Measurements from ENCODE around the gene ADK. TPM values are rescaled to one million over a fixed set of nuclear protein-coding genes. Genes with fewer than 3 reads are reported as not detected.
"Not testable (repeated sequence)": the region's sequence is repeated elsewhere in the genome, so short reads cannot be mapped to it uniquely, and the experiment has no call there.

Gene ADK
- total and polyA plus RNA-seq, 8 donors: 44.8 to 68.6 (median 57.5) TPM

- no peaks in the 10 kb centered on the region for H3K4me1 ChIP-seq
- no peaks in the 10 kb centered on the region for H3K27me3 ChIP-seq
- H3K9me3 ChIP-seq: no peaks in the 10 kb centered on the region
- H3K36me3 ChIP-seq: peaks cover 0 to 59% of the 10 kb centered on the region in 2 donors
- DNase-seq (no peak), ATAC-seq (no peak)
- no peak overlapping the region for H3K4me3 ChIP-seq
- intact Hi-C loops (cut with DNase I): no loop called here
- no peak for TF ChIP-seq CTCF (IDR thresholded peaks at IDR 0.05)
- no peak overlapping the region for H3K27ac ChIP-seq
These were observed 13.0 kb upstream of the ADK start for GRCh38 chr10:74137992-74138391.

- DNase-seq; H3K27me3 ChIP-seq; H3K4me3 ChIP-seq; H3K27ac ChIP-seq; H3K4me1 ChIP-seq; intact Hi-C loops (cut with DNase I); ATAC-seq; H3K9me3 ChIP-seq: not testable (repeated sequence)
- peaks cover 0 to 53% of the 10 kb centered on the region in 2 donors for H3K36me3 ChIP-seq
These were observed 12.4 kb upstream of the ADK start for GRCh38 chr10:74138596-74138995.

- no peak for TF ChIP-seq CTCF (IDR thresholded peaks at IDR 0.05)
- Histone ChIP-seq H3K27me3 (no peaks in the 10 kb centered on the region), H3K4me1 (peaks cover 0 to 9% of the 10 kb centered on the region in 2 donors), H3K27ac (no peak overlapping the region), H3K9me3 (no peaks in the 10 kb centered on the region), H3K4me3 (no peak overlapping the region), H3K36me3 (peaks cover 0 to 43% of the 10 kb centered on the region in 2 donors)
- no peak for ATAC-seq
- intact Hi-C loops (cut with DNase I): no loop called here
- DNase-seq: peak in 1 of 4 donors; percentile 65
These were observed 11.0 kb upstream of the ADK start for GRCh38 chr10:74139981-74140380.

- Histone ChIP-seq H3K27ac (no peak overlapping the region), H3K4me3 (no peak overlapping the region), H3K9me3 (no peaks in the 10 kb centered on the region), H3K27me3 (no peaks in the 10 kb centered on the region), H3K36me3 (peaks cover 0 to 38% of the 10 kb centered on the region in 2 donors), H3K4me1 (peaks cover 3 to 14% of the 10 kb centered on the region in 2 donors)
- TF ChIP-seq CTCF (IDR thresholded peaks at IDR 0.05): no peak
- DNase-seq (no peak), ATAC-seq (no peak)
- intact Hi-C loops (cut with DNase I): no loop called here
These were observed 10.5 kb upstream of the ADK start for GRCh38 chr10:74140553-74140952.

GRCh38 chr10:74145133-74145532, 5.9 kb upstream of the ADK start:
- Histone ChIP-seq H3K4me3 (no peak overlapping the region), H3K9me3 (no peaks in the 10 kb centered on the region), H3K4me1 (peaks cover 13 to 49% of the 10 kb centered on the region in 2 donors), H3K27me3 (no peaks in the 10 kb centered on the region), H3K27ac (peak overlapping the region; percentile 21 to 33), H3K36me3 (peaks cover 0 to 12% of the 10 kb centered on the region in 2 donors)
- TF ChIP-seq CTCF (IDR thresholded peaks at IDR 0.05): no peak
- intact Hi-C loops (cut with DNase I): no loop called here
- peak; percentile 77 for ATAC-seq
- DNase-seq: peak in 1 of 4 donors; percentile 24

- DNase-seq; H3K4me3 ChIP-seq; intact Hi-C loops (cut with DNase I); H3K27ac ChIP-seq; H3K27me3 ChIP-seq; ATAC-seq; H3K9me3 ChIP-seq: not testable (repeated sequence)
- Histone ChIP-seq H3K4me1 (peaks cover 16 to 53% of the 10 kb centered on the region in 2 donors), H3K36me3 (peaks cover 0 to 12% of the 10 kb centered on the region in 2 donors)
These were observed 4.0 kb upstream of the ADK start for GRCh38 chr10:74146980-74147379.
